ENCODE results near the gene TMEM106C. TPM values are rescaled to one million over a fixed set of nuclear protein-coding genes. Genes with fewer than 3 reads are reported as not detected.

The TMEM106C gene
- total RNA-seq, 4 donors from 2014 or later: 26.9 to 69.7 (median 49.5) TPM

- no peak overlapping the region for H3K4me3 ChIP-seq
- no peaks in the 10 kb centered on the region for H3K36me3 ChIP-seq
- DNase-seq (ENCODE audit: low spot score in 2 of 2): no peak
- 89 to 98% methylated on average over 5 of the region's 5 CpGs for WGBS, 2 donors
- H3K27ac ChIP-seq: no peak overlapping the region
- H3K4me1 ChIP-seq: no peaks in the 10 kb centered on the region
- TF ChIP-seq EP300 (IDR thresholded peaks at IDR 0.05) (no peak), POLR2A (IDR thresholded peaks at IDR 0.05) (no peak), CTCF (IDR thresholded peaks at IDR 0.05) (no peak)
- no peaks in the 10 kb centered on the region for H3K9me3 ChIP-seq
- no peaks in the 10 kb centered on the region for H3K27me3 ChIP-seq
These were observed 23.4 kb downstream of the TMEM106C start for GRCh38 chr12:47986832-47987231.

- WGBS, 2 donors: 65 to 84% methylated on average over 14 of the region's 14 CpGs
- Histone ChIP-seq H3K9me3 (no peaks in the 10 kb centered on the region), H3K27ac (no peak overlapping the region), H3K4me3 (no peak overlapping the region), H3K27me3 (no peaks in the 10 kb centered on the region), H3K36me3 (no peaks in the 10 kb centered on the region), H3K4me1 (no peaks in the 10 kb centered on the region)
- no peak for DNase-seq (ENCODE audit: low spot score in 2 of 2)
- TF ChIP-seq POLR2A (IDR thresholded peaks at IDR 0.05) (no peak), CTCF (IDR thresholded peaks at IDR 0.05) (no peak), EP300 (IDR thresholded peaks at IDR 0.05) (no peak)
These were observed 24.1 kb downstream of the TMEM106C start for GRCh38 chr12:47987411-47988072.

- DNase-seq (ENCODE audit: low spot score in 2 of 2): no peak
- 63 to 68% methylated on average over 15 of the region's 15 CpGs for WGBS, 2 donors
- H3K36me3 ChIP-seq: no peaks in the 10 kb centered on the region
These were observed 25.0 kb downstream of the TMEM106C start for GRCh38 chr12:47988073-47989022.

GRCh38 chr12:47989023-47989417 is 25.6 kb downstream of the TMEM106C start:
- WGBS, 2 donors: 84 to 95% methylated on average over 8 of the region's 8 CpGs

More at GRCh38 chr12:47988073-47989022, 25.0 kb downstream of the TMEM106C start:
- no peaks in the 10 kb centered on the region for H3K27me3 ChIP-seq
- H3K4me1 ChIP-seq: no peaks in the 10 kb centered on the region
- H3K9me3 ChIP-seq: no peaks in the 10 kb centered on the region
- no peak overlapping the region for H3K4me3 ChIP-seq
- no peak for TF ChIP-seq CTCF (IDR thresholded peaks at IDR 0.05)
- no peak for TF ChIP-seq POLR2A (IDR thresholded peaks at IDR 0.05)
- no peak for TF ChIP-seq EP300 (IDR thresholded peaks at IDR 0.05)
- H3K27ac ChIP-seq: no peak overlapping the region

More at GRCh38 chr12:47989023-47989417, 25.6 kb downstream of the TMEM106C start:
- no peak for DNase-seq (ENCODE audit: low spot score in 2 of 2)
- Histone ChIP-seq H3K27me3 (no peaks in the 10 kb centered on the region), H3K27ac (no peak overlapping the region), H3K4me3 (no peak overlapping the region), H3K36me3 (no peaks in the 10 kb centered on the region), H3K9me3 (no peaks in the 10 kb centered on the region), H3K4me1 (no peaks in the 10 kb centered on the region)
- no peak for TF ChIP-seq EP300 (IDR thresholded peaks at IDR 0.05)
- no peak for TF ChIP-seq CTCF (IDR thresholded peaks at IDR 0.05)
- TF ChIP-seq POLR2A (IDR thresholded peaks at IDR 0.05): no peak

All from tibial nerve (tissue), 4 donors.